ENCODE measurements around the gene DOP1B. TPM values are rescaled to one million over a fixed set of nuclear protein-coding genes. Genes with fewer than 3 reads are reported as not detected.
A peak's percentile ranks its signal among the peaks of the same experiment; 100 is the strongest.
"Not testable (repeated sequence)": the region's sequence is repeated elsewhere in the genome, so short reads cannot be mapped to it uniquely, and the experiment has no call there.

Gene DOP1B
- total RNA-seq, 1 experiment from 2014 or later: 8.7 TPM

GRCh38 chr21:36135391-36136102 is 21.1 kb upstream of the DOP1B start:
- Histone ChIP-seq H2AK5ac (ENCODE audit: insufficient read length, low read length) (no peak overlapping the region), H3K14ac (ENCODE audit: insufficient read depth, low read length) (no peak overlapping the region; the same call in 1 of the 2 replicates), H3K23ac (ENCODE audit: insufficient read length, low read depth, low read length) (no peak overlapping the region), H2BK5ac (ENCODE audit: insufficient read length, low read length) (no peak overlapping the region), H2AFZ (ENCODE audit: low read length) (no peak overlapping the region), H4K5ac (ENCODE audit: insufficient read length, low read depth, low read length) (no peak overlapping the region), H3K4me2 (ENCODE audit: insufficient read depth, insufficient read length, low read length) (peak overlapping the region; percentile 86), H3K27ac (ENCODE audit: insufficient read length, low read depth, low read length) (no peak overlapping the region), H3K79me1 (ENCODE audit: insufficient read depth, low read depth, low read length, poor library complexity, severe bottlenecking) (no peaks in the 10 kb centered on the region), H2BK15ac (ENCODE audit: low read depth, low read length) (no peak overlapping the region), H3T11ph (ENCODE audit: low read length) (no peak overlapping the region), H3K18ac (ENCODE audit: insufficient read length, low read depth, low read length) (no peak overlapping the region), H2BK20ac (ENCODE audit: low read depth, low read length, poor library complexity, severe bottlenecking) (no peak overlapping the region), H3K79me2 (ENCODE audit: insufficient read depth, low read length) (no peaks in the 10 kb centered on the region), H2BK120ac (ENCODE audit: low read depth, low read length, poor library complexity, severe bottlenecking) (no peak overlapping the region), H4K91ac (ENCODE audit: insufficient read length, low read depth, low read length) (no peak overlapping the region), H3K9me3 (ENCODE audit: control insufficient read depth, low read depth, low read length) (no peaks in the 10 kb centered on the region), H2BK12ac (ENCODE audit: insufficient read length, low read depth, low read length) (no peak overlapping the region), H3K4ac (ENCODE audit: low read depth, low read length) (no peak overlapping the region), H4K20me1 (ENCODE audit: control insufficient read depth, insufficient read depth, insufficient read length) (no peaks in the 10 kb centered on the region), H4K8ac (replicated peaks; ENCODE audit: insufficient read length, low read depth, low read length) (no peak overlapping the region), H3K23me2 (ENCODE audit: insufficient read length, low read depth, low read length, poor library complexity, severe bottlenecking) (peaks cover 19% of the 10 kb centered on the region), H3K4me1 (ENCODE audit: insufficient read depth, low read length) (peaks cover 2% of the 10 kb centered on the region; the same call in 1 of the 2 replicates), H3K56ac (ENCODE audit: insufficient read length, low read depth, low read length) (no peak overlapping the region), H3K27me3 (ENCODE audit: insufficient read depth, low read length) (peaks cover 5% of the 10 kb centered on the region; the same call in 1 of the 2 replicates), H3K9ac (ENCODE audit: extremely low read depth, insufficient read length, low read length) (no peak overlapping the region)
- Mint-ChIP-seq H3K36me3 (ENCODE audit: insufficient read depth in 1 of 3, low read depth in 3 of 3) (no peaks in the 10 kb centered on the region; a peak in 1 of 7 replicates), H3K27ac (no peak overlapping the region; a peak in 1 of 7 replicates), H3K9me3 (0 out of 5 replicates have a peak, but pooled peaks cover 0 to 3% of the 10 kb centered on the region in 2 experiments), H3K27me3 (ENCODE audit: low read depth) (peaks cover 66% of the 10 kb centered on the region), H3K4me1 (peaks cover 23 to 29% of the 10 kb centered on the region in 2 experiments), H3K4me3 (peak overlapping the region; percentile 65 to 83)
- peak; percentile 62 for DNase-seq
- WGBS (ENCODE audit: extremely low coverage, insufficient read length, low lambda C conversion rate): no CpG with 5 or more reads among the region's 60 CpGs
- TF ChIP-seq CTCF (conservative IDR thresholded peaks at IDR 0.05): no peak

DNA sequence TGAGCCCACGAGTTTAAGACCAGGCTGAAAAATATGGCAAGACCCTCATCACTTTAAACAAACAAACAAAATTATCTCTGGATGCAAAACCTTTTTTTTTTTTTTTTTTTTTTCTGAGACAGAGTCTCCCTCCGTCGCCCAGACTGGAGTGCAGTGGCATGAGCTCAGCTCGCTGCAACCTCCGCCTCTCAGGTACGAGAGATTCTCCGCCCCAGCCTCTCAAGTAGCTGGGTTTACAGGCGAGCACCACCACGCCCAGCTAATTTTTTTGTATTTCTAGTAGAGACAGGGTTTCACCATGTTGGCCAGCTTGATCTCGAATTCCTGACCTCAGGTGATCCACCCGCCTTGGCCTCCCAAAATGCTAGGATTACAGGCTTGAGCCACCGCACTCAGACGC is 16.8 kb upstream of the DOP1B start:
- H3K27ac Mint-ChIP-seq; H3K4me3 Mint-ChIP-seq; H3K79me2 ChIP-seq (ENCODE audit: insufficient read depth, low read length); DNase-seq; H3K9ac ChIP-seq (ENCODE audit: extremely low read depth, insufficient read length, low read length); H3K79me1 ChIP-seq (ENCODE audit: insufficient read depth, low read depth, low read length, poor library complexity, severe bottlenecking); H4K5ac ChIP-seq (ENCODE audit: insufficient read length, low read depth, low read length); H2BK5ac ChIP-seq (ENCODE audit: insufficient read length, low read length); H3K9me3 Mint-ChIP-seq; H2AK5ac ChIP-seq (ENCODE audit: insufficient read length, low read length); H3T11ph ChIP-seq (ENCODE audit: low read length); H2BK20ac ChIP-seq (ENCODE audit: low read depth, low read length, poor library complexity, severe bottlenecking); H4K8ac ChIP-seq (replicated peaks; ENCODE audit: insufficient read length, low read depth, low read length); H3K4me1 ChIP-seq (ENCODE audit: insufficient read depth, low read length); H2BK120ac ChIP-seq (ENCODE audit: low read depth, low read length, poor library complexity, severe bottlenecking); H3K27ac ChIP-seq (ENCODE audit: insufficient read length, low read depth, low read length); H3K14ac ChIP-seq (ENCODE audit: insufficient read depth, low read length); H3K36me3 Mint-ChIP-seq (ENCODE audit: insufficient read depth in 1 of 3, low read depth in 3 of 3); H3K4ac ChIP-seq (ENCODE audit: low read depth, low read length); H3K9me3 ChIP-seq (ENCODE audit: control insufficient read depth, low read depth, low read length); H2BK15ac ChIP-seq (ENCODE audit: low read depth, low read length); H3K4me2 ChIP-seq (ENCODE audit: insufficient read depth, insufficient read length, low read length); H2AFZ ChIP-seq (ENCODE audit: low read length); H3K18ac ChIP-seq (ENCODE audit: insufficient read length, low read depth, low read length); H4K91ac ChIP-seq (ENCODE audit: insufficient read length, low read depth, low read length); H3K27me3 ChIP-seq (ENCODE audit: insufficient read depth, low read length); H2BK12ac ChIP-seq (ENCODE audit: insufficient read length, low read depth, low read length); H3K56ac ChIP-seq (ENCODE audit: insufficient read length, low read depth, low read length); H3K23ac ChIP-seq (ENCODE audit: insufficient read length, low read depth, low read length); H4K20me1 ChIP-seq (ENCODE audit: control insufficient read depth, insufficient read depth, insufficient read length): not testable (repeated sequence)
- Mint-ChIP-seq H3K4me1 (peaks cover 20 to 24% of the 10 kb centered on the region in 2 experiments), H3K27me3 (ENCODE audit: low read depth) (peaks cover 31% of the 10 kb centered on the region)
- peaks cover 15% of the 10 kb centered on the region for H3K23me2 ChIP-seq (ENCODE audit: insufficient read length, low read depth, low read length, poor library complexity, severe bottlenecking)
- no CpG with 5 or more reads among the region's 13 CpGs for WGBS (ENCODE audit: extremely low coverage, insufficient read length, low lambda C conversion rate)
